Esophagus squamous epithelium (tissue), 5 donors: Measurements from ENCODE around the gene GPX2. TPM values are rescaled to one million over a fixed set of nuclear protein-coding genes. Genes with fewer than 3 reads are reported as not detected.

ENCODE experiments used
- DNase-seq: peaks from one replicate; lab custom pipeline; 2025; lab: John Stamatoyannopoulos, UW
- H3K27ac ChIP-seq, 4 donors: fragments of 200-600 bp; sonication (generic); one replicate each; pipeline ENCODE4 v1.5.1; 2016 to 2019; ENCODE audit warnings: mild to moderate bottlenecking in 1 of 4
- H3K27me3 ChIP-seq, 4 donors: fragments of 200-600 bp; sonication (generic); 1 replicate in 3 of 4; 2 replicates in 1 of 4; pipeline versions ENCODE4 v1.5.1 to v1.6.0; 2017 to 2021; ENCODE audit warnings: antibody characterized with exemption in 1 of 4
- H3K36me3 ChIP-seq, 3 donors: fragments of 200-600 bp; sonication (generic); one replicate each; pipeline ENCODE4 v1.5.1; 2016 to 2019
- H3K4me1 ChIP-seq, 3 donors: fragments of 200-600 bp; sonication (generic); one replicate each; pipeline ENCODE4 v1.5.1; 2017 to 2019
- H3K4me3 ChIP-seq, 4 donors: fragments of 200-600 bp; sonication (generic); 1 replicate in 3 of 4; 2 replicates in 1 of 4; pipeline ENCODE4 v1.5.1; 2016 to 2019; ENCODE audit warnings: mild to moderate bottlenecking in 2 of 4, moderate library complexity in 1 of 4
- H3K9me3 ChIP-seq, 3 donors: fragments of 200-600 bp; sonication (generic); one replicate each; pipeline ENCODE4 v1.5.1; 2016 to 2019
- POLR2A ChIP-seq, 4 donors: fragments of 450-650 bp; IDR thresholded peaks; one replicate each; pipeline ENCODE4 v1.6.1; 2017; ENCODE audit warnings: antibody characterized with exemption in 4 of 4, mild to moderate bottlenecking in 4 of 4, moderate library complexity in 3 of 4
- WGBS, 2 donors: methylation state at CpG; one replicate each; pipeline ENCODE4 v1.1.5; 2018; 5-methylcytosine and 5-hydroxymethylcytosine counted together
- intact Hi-C: fragments of 100-400 bp; cut with DNase I; formaldehyde crosslinking; loops from one replicate; pipeline ENCODE4 v1.15.0; 2022
- total RNA-seq, 4 donors: library from RNA; depleted of rRNA; stranded (reverse); fragments of >200 nt; gene quantifications; one replicate each; pipeline ENCODE4 v1.1.0, GENCODE V29; 2016
- TF ChIP-seq, protein P1 (sequence below), 6 experiments: fragments of 450-650 bp in 4 of 6; fragments of 200-600 bp in 2 of 6; sonication (generic) in 2 of 6; IDR thresholded peaks; one replicate each; pipeline ENCODE4 v1.5.1; 2016 to 2019; ENCODE audit warnings: antibody characterized with exemption in 6 of 6, mild to moderate bottlenecking in 4 of 6, moderate library complexity in 4 of 6
- donor health status: DM: yes; HTN: yes; CAD: no.

The GPX2 gene
- total RNA-seq, 4 donors from 2014 or later: 97.1 to 273 (median 191) TPM

GRCh38 chr14:64927031-64927430, 15.5 kb downstream of the GPX2 start:
- H3K9me3 ChIP-seq: no peaks in the 10 kb centered on the region
- H3K27ac ChIP-seq: no peak overlapping the region
- 82 to 90% methylated on average over 3 of the region's 3 CpGs for WGBS, 2 donors
- TF ChIP-seq POLR2A (IDR thresholded peaks at IDR 0.05): no peak
- TF ChIP-seq, protein P1, sequence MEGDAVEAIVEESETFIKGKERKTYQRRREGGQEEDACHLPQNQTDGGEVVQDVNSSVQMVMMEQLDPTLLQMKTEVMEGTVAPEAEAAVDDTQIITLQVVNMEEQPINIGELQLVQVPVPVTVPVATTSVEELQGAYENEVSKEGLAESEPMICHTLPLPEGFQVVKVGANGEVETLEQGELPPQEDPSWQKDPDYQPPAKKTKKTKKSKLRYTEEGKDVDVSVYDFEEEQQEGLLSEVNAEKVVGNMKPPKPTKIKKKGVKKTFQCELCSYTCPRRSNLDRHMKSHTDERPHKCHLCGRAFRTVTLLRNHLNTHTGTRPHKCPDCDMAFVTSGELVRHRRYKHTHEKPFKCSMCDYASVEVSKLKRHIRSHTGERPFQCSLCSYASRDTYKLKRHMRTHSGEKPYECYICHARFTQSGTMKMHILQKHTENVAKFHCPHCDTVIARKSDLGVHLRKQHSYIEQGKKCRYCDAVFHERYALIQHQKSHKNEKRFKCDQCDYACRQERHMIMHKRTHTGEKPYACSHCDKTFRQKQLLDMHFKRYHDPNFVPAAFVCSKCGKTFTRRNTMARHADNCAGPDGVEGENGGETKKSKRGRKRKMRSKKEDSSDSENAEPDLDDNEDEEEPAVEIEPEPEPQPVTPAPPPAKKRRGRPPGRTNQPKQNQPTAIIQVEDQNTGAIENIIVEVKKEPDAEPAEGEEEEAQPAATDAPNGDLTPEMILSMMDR (IDR thresholded peaks at IDR 0.05): no peak
- H3K27me3 ChIP-seq: no peaks in the 10 kb centered on the region
- DNase-seq: no peak
- peaks cover 0 to 82% (median 12%) of the 10 kb centered on the region in 3 donors for H3K36me3 ChIP-seq
- H3K4me3 ChIP-seq: no peak overlapping the region
- peaks cover 0 to 36% (median 6%) of the 10 kb centered on the region in 3 donors for H3K4me1 ChIP-seq
- intact Hi-C loops: no loop called here

DNA sequence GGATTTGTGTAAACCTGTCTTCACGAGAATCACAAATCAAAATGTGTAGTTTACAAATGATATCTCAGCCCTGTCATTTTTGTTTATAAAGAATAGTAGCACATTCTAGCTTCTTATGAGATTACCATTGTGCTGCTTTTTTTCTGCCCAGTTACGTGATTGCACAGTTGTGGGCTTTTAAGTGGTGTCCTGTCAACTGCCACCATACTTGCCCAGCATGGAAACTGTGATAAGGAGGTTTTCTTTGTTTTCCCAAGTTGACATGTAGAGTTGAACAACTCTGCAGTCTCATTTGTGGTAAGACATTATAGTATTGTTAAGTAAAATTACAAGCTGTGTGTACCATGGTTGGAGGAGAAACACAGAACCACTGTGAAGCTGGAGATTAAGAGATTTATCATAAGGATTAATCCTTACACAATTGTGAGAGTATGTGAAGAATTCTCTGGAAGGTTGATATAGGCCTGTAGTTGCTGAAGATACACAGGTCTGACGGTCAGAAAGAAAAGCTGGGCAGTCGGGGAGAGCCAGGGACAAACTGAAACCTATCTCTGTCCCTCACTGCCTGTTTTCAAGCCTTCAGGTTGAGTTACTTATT, 16.0 kb downstream of the GPX2 start:
- Histone ChIP-seq H3K4me1 (peaks cover 0 to 36% (median 6%) of the 10 kb centered on the region in 3 donors), H3K4me3 (no peak overlapping the region), H3K9me3 (no peaks in the 10 kb centered on the region), H3K36me3 (peaks cover 0 to 77% (median 10%) of the 10 kb centered on the region in 3 donors), H3K27me3 (no peaks in the 10 kb centered on the region), H3K27ac (no peak overlapping the region)
- 78 to 87% methylated on average over 4 of the region's 4 CpGs for WGBS, 2 donors
- intact Hi-C loops: no loop called here
- no peak for TF ChIP-seq POLR2A (IDR thresholded peaks at IDR 0.05)
- TF ChIP-seq, protein P1 (IDR thresholded peaks at IDR 0.05): no peak
- DNase-seq: no peak

DNA sequence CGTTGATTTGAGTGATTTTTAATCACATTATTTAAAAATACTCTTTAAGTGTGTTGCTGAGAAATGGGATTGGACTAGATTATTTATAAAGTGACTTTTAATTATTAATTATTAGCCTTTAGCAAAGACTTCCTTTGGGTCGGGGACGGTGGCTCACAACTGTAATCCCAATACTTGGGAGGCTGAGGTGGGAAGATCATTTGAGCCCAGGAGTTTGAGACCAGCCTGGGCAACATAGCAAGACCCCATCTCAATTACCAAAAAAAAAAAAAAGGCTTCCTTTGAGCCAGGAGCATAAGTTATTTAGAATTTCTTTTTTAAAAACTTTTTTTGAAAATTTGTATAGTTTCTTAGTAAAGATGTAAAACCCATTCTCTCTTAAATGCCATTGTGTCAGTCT, 19.5 kb downstream of the GPX2 start:
- DNase-seq: no peak
- H3K9me3 ChIP-seq: no peaks in the 10 kb centered on the region
- H3K27ac ChIP-seq: no peak overlapping the region
- H3K27me3 ChIP-seq: no peaks in the 10 kb centered on the region
- TF ChIP-seq, protein P1 (IDR thresholded peaks at IDR 0.05): no peak
- peaks cover 0 to 18% (median 0%) of the 10 kb centered on the region in 3 donors for H3K4me1 ChIP-seq
- H3K4me3 ChIP-seq: no peak overlapping the region
- 75 to 90% methylated on average over 3 of the region's 3 CpGs for WGBS, 2 donors
- peaks cover 0 to 42% (median 10%) of the 10 kb centered on the region in 3 donors for H3K36me3 ChIP-seq
- intact Hi-C loops: no loop called here

DNA sequence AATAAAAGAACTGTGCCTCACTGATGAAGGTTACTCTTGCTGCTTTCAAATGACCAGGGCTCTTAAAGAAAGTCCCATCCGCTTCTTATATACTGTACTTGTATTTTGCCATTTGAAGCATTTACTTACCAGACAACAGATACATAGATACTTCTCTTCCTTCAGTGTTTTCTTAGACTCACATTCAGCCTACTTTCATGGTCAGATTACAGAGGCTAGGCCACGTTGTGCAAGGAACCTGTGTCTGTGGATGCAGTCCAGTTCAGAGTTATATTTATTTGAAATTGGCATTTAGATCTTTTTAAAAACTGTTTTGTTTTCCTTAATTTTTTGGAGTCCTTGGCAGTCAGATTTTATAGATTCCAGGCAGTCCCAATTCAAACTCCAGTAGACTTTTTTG, 22.1 kb downstream of the GPX2 start:
- no peak overlapping the region for H3K27ac ChIP-seq
- no peak overlapping the region for H3K4me3 ChIP-seq
- no peak for DNase-seq
- WGBS, 2 donors: 65 to 86% methylated on average over 2 of the region's 2 CpGs
- no peaks in the 10 kb centered on the region for H3K9me3 ChIP-seq
- intact Hi-C loops: no loop called here
- H3K36me3 ChIP-seq: peaks cover 0 to 18% (median 10%) of the 10 kb centered on the region in 3 donors
- TF ChIP-seq, protein P1 (IDR thresholded peaks at IDR 0.05): no peak
- no peak for TF ChIP-seq POLR2A (IDR thresholded peaks at IDR 0.05)
- no peaks in the 10 kb centered on the region for H3K27me3 ChIP-seq
- peaks cover 0 to 39% (median 12%) of the 10 kb centered on the region in 3 donors for H3K4me1 ChIP-seq

- Histone ChIP-seq H3K27me3 (no peaks in the 10 kb centered on the region), H3K27ac (no peak overlapping the region), H3K4me3 (no peak overlapping the region), H3K9me3 (no peaks in the 10 kb centered on the region), H3K36me3 (peaks cover 0 to 10% (median 6%) of the 10 kb centered on the region in 3 donors), H3K4me1 (peaks cover 0 to 46% (median 16%) of the 10 kb centered on the region in 3 donors)
- 69 to 88% methylated on average over 5 of the region's 5 CpGs for WGBS, 2 donors
- DNase-seq: no peak
- TF ChIP-seq, protein P1 (IDR thresholded peaks at IDR 0.05): no peak
- no peak for TF ChIP-seq POLR2A (IDR thresholded peaks at IDR 0.05)
- intact Hi-C loops: no loop called here
These were observed 22.9 kb downstream of the GPX2 start for GRCh38 chr14:64919618-64920017.
